NCI-H2227 (cell line): ENCODE data around the gene PRELP.

Experiments
- DNase-seq: peaks from one replicate; lab custom pipeline; 2025; ENCODE audit not compliant: unreplicated experiment; lab: John Stamatoyannopoulos, UW

PRELP gene

GRCh38 chr1:203521074-203521794 is 45.6 kb downstream of the PRELP start:
- DNase-seq = peak; percentile 23

- no peak for DNase-seq
These were observed 46.2 kb downstream of the PRELP start for GRCh38 chr1:203521812-203522211.

- peak; percentile 88 for DNase-seq
These were observed 46.6 kb downstream of the PRELP start for GRCh38 chr1:203522237-203522636.

- no peak for DNase-seq
These were observed 48.1 kb downstream of the PRELP start for GRCh38 chr1:203523667-203524066.

- no peak for DNase-seq
These were observed 48.5 kb downstream of the PRELP start for GRCh38 chr1:203524152-203524551.

- no peak for DNase-seq
These were observed 49.2 kb downstream of the PRELP start for GRCh38 chr1:203524824-203525223.

- no peak for DNase-seq
These were observed 50.1 kb downstream of the PRELP start for GRCh38 chr1:203525685-203526084.

- DNase-seq = no peak
These were observed 50.5 kb downstream of the PRELP start for GRCh38 chr1:203526130-203526529.

GRCh38 chr1:203526572-203526971 is 51.0 kb downstream of the PRELP start:
- no peak for DNase-seq

GRCh38 chr1:203527013-203527412 is 51.4 kb downstream of the PRELP start:
- no peak for DNase-seq

- DNase-seq = no peak
These were observed 52.5 kb downstream of the PRELP start for GRCh38 chr1:203528063-203528462.

- DNase-seq = no peak
These were observed 53.6 kb downstream of the PRELP start for GRCh38 chr1:203528976-203529835.

GRCh38 chr1:203531063-203531462 is 55.5 kb downstream of the PRELP start:
- DNase-seq = no peak

- DNase-seq = no peak
These were observed 58.4 kb downstream of the PRELP start for GRCh38 chr1:203534012-203534411.

- no peak for DNase-seq
These were observed 58.9 kb downstream of the PRELP start for GRCh38 chr1:203534526-203534925.

- DNase-seq = no peak
These were observed 61.0 kb downstream of the PRELP start for GRCh38 chr1:203536575-203536974.

- DNase-seq = no peak
These were observed 61.4 kb downstream of the PRELP start for GRCh38 chr1:203536980-203537455.

GRCh38 chr1:203537806-203538464 is 62.3 kb downstream of the PRELP start:
- no peak for DNase-seq

GRCh38 chr1:203538726-203539125 is 63.1 kb downstream of the PRELP start:
- DNase-seq = no peak

GRCh38 chr1:203539831-203540546 is 64.4 kb downstream of the PRELP start:
- DNase-seq = no peak
